C4-2B (cell line): ENCODE data around the gene SESN2.

Experiments
- H3K27ac ChIP-seq: fragments of 450-650 bp; 2 replicates; pipeline ENCODE4 v1.5.1; 2017
- CTCF ChIP-seq: fragments of 450-650 bp; conservative IDR thresholded peaks from 2 replicates; pipeline ENCODE4 v1.5.1; 2017; ENCODE audit warnings: mild to moderate bottlenecking
- ZFX ChIP-seq: fragments of 450-650 bp; IDR thresholded peaks from 2 replicates; pipeline ENCODE4 v1.6.1; 2017

The SESN2 gene

DNA sequence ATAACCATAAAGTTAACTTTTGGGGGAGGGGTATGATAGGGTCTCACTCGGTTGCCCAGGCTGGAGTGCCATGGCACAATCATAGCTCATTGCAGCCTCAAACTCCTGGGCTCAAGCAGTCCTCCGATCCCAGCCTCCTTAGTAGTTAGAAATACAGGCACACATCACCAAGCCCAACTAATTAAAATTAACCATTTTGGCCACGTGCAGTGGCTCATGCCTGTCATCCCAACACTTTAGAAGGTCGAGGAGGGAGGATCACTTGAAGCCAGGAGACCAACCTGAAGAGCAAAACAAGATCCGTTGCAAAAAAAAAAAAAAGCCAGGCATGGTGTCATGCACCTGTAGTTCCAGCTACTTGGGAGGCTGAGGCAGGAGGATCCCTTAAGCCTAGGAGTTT is 42.9 kb downstream of the SESN2 start:
- no peak for TF ChIP-seq CTCF
- TF ChIP-seq ZFX = no peak
- H3K27ac ChIP-seq = no peak overlapping the region

DNA sequence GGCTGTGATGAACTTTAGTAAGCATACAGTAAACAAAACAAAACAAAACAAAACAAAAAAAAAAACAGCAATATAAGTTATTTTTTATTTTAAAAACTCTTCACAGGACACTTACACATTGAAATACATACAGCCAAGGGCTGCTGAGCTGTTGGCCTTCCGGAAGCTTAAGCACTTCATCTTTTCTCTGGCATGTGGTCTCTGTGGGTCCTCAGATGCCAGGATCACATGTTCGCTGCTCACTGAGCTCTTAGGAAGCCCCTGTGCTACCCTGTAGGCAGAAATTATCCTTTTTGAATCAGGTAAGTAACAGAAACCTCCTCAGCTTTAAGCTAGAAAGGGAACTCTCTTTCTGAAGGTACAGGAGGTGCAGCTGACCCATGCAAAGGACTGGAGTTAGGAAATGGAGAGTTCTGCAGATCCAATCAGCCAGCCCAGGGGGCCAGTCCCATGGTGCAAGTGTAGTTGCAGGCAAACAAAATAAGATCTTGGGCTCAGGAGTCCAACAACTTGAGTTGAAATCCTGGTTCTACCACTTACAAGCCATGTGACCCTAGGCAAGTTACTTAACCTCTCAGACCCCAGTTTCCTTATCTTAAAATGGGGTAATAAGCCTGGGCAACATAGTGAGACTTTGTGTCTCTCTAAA is 47.1 kb downstream of the SESN2 start:
- TF ChIP-seq CTCF (no peak), ZFX (no peak)
- H3K27ac ChIP-seq = no peak overlapping the region

- TF ChIP-seq ZFX (no peak), CTCF (no peak)
- H3K27ac ChIP-seq = no peak overlapping the region
Observed at GRCh38 chr1:28308750-28309149, 49.4 kb downstream of the SESN2 start.

- TF ChIP-seq CTCF (no peak), ZFX (no peak)
- H3K27ac ChIP-seq = no peak overlapping the region
Observed at GRCh38 chr1:28309702-28310101, 50.4 kb downstream of the SESN2 start.

DNA sequence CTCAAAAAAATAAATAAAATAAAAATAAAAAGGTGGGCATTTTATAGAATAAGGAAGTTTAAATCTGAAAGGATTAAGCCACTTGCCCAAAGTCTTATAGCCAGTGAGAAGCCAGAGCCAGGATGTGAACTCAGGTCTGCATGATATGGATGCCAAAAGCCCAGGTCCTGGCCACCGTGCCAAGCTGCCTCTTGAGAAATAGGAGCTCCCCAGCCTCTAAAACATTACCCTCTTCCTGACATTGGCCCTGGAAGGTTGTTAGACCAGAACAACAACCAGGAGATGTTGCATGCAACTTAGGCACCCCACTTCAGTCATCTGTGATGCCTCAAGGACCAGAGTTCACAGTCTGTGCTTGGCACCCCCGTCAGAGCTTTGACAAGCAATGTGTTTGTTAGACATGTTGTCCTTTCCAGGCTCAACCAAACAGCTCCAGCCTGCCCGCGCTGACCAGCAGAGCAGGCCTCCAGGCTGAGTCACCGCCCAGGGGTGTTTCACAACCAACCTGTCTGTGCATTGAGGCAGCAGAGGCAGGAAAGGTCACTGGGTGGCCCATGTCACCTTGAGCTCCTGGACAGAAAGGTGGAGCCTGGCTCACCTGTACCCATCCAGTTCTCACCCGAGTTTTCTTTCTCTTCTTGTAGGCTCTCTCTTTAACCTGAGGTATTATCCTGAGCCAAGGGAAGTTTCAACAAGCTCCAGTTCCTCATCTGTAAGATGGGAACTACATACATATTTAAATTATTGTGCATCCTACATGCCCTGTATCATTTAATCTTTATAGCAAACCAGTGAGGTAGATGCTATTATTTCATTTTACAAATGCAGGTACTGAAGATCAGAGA is 54.6 kb downstream of the SESN2 start:
- TF ChIP-seq CTCF (no peak), ZFX (no peak)
- H3K27ac ChIP-seq = peak overlapping the region; percentile 22

- TF ChIP-seq CTCF (no peak), ZFX (no peak)
- no peak overlapping the region; the same call in 1 of the 2 replicates for H3K27ac ChIP-seq
Observed at GRCh38 chr1:28314547-28314941, 55.2 kb downstream of the SESN2 start.

- TF ChIP-seq CTCF = no peak
- no peak for TF ChIP-seq ZFX
- H3K27ac ChIP-seq = no peak overlapping the region
Observed at GRCh38 chr1:28317014-28317413, 57.7 kb downstream of the SESN2 start.
